ENCODE measurements around the gene LY6G5C.

The LY6G5C gene

DNA sequence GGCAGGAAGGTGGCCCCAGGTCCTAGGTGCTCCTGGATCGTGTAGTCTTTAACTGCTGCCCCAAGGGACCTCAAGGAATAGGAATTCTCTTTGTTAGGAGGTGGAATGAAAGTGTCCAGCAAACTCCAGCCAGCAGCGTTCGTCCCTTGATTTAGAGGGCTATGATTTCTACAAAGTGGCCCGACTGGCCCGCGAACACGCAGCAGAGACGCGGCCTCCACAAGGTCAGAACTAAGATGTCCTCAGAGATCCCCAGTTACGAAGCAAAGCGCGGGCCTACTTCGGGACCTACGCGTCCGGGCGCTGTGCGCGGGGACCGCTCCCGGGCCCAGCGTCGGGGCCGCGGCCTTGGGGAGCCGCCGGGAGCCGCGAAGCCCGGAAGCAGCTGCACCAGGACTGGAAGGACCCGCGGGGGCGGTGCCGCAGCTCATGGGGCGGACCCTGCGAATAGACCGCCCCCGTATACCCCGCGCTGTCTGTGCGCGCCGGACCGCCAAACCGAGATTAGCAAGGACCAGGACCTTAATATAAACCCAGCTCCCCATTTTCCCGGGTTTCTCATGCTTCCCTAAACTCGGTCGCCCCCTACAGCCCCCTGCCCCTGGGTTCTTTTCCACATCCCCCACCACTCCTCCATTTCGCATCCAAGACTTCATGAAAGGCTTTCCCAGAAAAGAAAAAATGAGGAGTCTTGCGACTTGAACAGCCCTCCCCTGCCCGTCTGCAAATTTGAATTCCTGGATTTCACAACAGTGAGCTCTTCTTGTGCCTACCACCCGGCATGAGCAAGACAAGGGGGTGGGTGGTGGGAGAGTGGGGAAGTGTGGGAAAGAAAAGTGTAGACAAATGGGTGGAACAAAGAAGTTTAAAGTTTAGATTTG is 20.2 kb downstream of the LY6G5C start, which contains the start of gene C6orf47:
Gene C6orf47 (minus strand): TSS at position 398 of the 881 bp plus-strand sequence. CDS start 831 bp downstream, outside the sequence.
- peak; percentile 75 for DNase-seq (ENCODE audit: low read depth)
- peak within 1 kb of the TSS; percentile 92 for H3K4me3 ChIP-seq (ENCODE audit: low read length)

DNA sequence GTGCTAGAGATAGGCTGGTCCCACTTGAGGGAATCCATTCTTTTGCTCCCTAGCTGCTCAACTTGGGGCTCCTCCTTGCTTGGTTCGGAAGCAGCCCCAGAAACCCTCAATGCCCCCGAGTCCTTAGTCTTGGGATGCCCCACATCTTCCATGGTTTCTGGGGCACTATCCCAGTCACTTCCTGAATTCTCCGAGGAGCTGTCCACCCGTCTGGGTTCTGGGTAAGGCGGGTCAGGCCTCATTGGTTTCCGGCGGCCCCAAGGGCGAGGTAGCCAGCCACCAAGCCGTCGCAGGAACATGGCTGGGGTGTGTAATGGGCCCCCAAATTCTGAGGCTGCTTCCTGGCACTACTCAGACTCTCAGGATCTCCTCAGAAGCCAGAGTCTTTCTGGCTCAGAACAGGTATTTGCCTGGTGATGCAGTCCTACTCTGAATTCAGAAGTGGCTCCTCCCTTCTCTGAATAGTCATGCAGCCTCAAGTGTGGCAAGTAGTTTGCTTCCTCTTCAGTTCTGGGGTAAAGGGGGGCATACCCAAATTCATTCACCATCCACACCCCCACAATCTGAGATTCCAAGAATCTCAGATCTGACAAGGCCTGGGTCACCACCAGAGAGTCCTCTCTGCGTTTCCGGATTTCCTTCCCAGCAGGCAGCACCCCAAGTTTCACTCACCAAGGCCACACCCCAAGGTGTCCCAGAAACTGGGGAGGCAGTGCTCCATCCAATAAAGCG is 21.1 kb downstream of the LY6G5C start:
- peak overlapping the region; percentile 92 for H3K4me3 ChIP-seq (ENCODE audit: low read length)
- peak; percentile 25 for DNase-seq (ENCODE audit: low read depth)
- no peak for TF ChIP-seq CTCF (conservative IDR thresholded peaks at IDR 0.05; ENCODE audit: low read length)

More for the DNA sequence above, 20.2 kb downstream of the LY6G5C start, which contains the start of gene C6orf47:
- TF ChIP-seq CTCF (conservative IDR thresholded peaks at IDR 0.05; ENCODE audit: low read length): no peak

DNA sequence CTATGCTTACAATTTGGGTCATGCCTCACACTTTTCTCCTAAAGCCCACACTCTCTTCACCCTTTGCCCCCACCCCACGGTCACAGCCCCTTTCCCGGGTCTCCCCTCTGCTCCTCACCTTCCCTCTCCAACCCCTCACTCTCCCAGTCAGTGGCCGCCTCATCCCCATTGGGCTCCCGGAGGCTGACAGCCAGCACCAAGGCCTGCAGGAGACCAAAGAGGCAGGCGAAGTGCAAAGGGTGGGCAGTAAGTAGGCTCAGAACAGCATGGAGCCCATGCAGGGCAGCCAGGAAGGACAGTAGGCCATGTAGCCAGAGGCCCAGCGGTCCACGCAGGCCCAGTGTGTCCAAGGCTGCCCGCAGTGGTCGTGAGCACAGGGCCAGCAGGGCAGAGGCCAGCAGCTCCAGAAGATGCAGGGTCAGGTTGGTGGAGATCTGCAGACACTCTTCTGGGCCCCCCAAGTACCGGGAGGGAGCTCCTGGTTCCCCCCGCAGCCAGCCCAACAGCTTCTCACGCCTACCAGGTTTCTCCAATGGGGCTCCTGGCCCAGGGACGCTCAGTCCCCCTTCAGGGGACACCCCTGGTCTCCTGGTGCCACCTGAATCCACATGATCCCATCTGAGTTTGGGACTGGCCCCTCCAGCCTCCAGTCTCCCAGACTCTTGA is 21.8 kb downstream of the LY6G5C start:
- no peak for DNase-seq (ENCODE audit: low read depth)
- TF ChIP-seq CTCF (conservative IDR thresholded peaks at IDR 0.05; ENCODE audit: low read length): no peak
- H3K4me3 ChIP-seq (ENCODE audit: low read length): peak overlapping the region; percentile 92

DNA sequence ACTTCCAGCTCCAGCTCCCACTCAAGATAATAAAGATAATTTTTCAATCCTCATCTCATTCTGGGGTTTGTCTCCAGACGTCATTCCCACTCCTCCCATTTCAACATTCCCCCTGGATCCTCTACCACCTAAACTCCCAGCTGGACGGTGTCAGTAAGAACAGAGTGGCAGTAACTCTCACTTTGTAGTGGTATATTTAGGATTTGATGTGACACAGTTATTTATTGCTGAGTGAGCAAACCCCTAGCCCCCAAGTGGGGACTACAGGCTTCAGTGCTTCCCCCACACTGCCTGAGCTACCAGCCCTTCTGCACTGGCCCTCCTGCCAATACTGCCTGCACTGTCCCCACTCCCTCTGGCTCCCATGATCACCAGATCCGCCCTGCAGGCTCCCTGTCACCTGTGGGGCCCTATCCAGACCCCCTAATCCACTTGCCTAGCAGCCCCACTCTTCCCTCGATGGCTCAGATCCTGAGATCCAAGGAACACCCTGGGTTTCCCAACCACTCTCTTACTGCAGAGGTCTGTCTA is 22.6 kb downstream of the LY6G5C start:
- no peak overlapping the region for H3K4me3 ChIP-seq (ENCODE audit: low read length)
- TF ChIP-seq CTCF (conservative IDR thresholded peaks at IDR 0.05; ENCODE audit: low read length): no peak
- DNase-seq (ENCODE audit: low read depth): no peak

DNA sequence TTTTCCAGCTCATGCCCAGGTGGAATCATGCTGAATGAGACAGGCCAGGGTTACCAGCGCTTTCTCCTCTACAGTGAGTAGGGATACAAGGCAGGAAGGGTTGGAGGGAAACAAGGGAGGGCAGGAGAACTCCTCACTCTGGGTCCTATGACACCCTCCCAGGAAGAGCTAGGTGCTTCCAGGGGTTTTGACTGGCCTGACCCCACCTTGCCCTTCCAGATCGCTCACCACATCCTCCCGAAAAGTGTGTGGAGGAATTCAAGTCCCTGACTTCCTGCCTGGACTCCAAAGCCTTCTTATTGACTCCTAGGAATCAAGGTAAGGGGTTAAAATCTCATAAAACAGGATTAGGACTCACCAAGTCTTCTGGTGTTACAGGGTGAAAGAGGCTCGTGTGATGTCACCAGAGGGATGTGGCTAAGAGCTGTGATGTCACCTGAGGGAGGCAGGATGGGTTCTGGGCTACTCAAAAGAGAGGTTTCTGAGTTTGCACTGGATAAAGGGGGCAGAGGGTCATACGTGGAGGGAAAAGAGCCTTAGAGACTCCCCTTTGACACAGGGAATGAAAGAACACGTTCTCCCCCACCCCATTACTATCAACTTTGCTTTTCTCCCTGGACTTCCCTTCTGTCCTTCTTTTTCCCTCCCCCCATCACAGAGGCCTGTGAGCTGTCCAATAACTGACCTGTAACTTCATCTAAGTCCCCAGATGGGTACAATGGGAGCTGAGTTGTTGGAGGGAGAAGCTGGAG is 23.3 kb downstream of the LY6G5C start:
- no peak overlapping the region for H3K4me3 ChIP-seq (ENCODE audit: low read length)

More for the DNA sequence above, 23.3 kb downstream of the LY6G5C start:
- TF ChIP-seq CTCF (conservative IDR thresholded peaks at IDR 0.05; ENCODE audit: low read length): no peak
- no peak for DNase-seq (ENCODE audit: low read depth)
